EH (cell line): ENCODE measurements around the gene CNTN1.
"Not testable (repeated sequence)": the region's sequence is repeated elsewhere in the genome, so short reads cannot be mapped to it uniquely, and the experiment has no call there.

ENCODE experiments used
- DNase-seq: peaks from one replicate; pipeline ENCODE4 v3.0.0-alpha.2; 2015; ENCODE audit warnings: low read depth

Gene CNTN1

GRCh38 chr12:41034686-41035085, 342.4 kb downstream of the CNTN1 start:
- DNase-seq, result no peak

GRCh38 chr12:41039461-41039860, 347.2 kb downstream of the CNTN1 start:
- DNase-seq, result no peak

GRCh38 chr12:41045509-41045908, 353.3 kb downstream of the CNTN1 start:
- no peak for DNase-seq

GRCh38 chr12:41049033-41049432, 356.8 kb downstream of the CNTN1 start:
- DNase-seq, result no peak

GRCh38 chr12:41051954-41052353, 359.7 kb downstream of the CNTN1 start:
- DNase-seq, result no peak

- no peak for DNase-seq
Measured at GRCh38 chr12:41052441-41052840, 360.2 kb downstream of the CNTN1 start.

DNA sequence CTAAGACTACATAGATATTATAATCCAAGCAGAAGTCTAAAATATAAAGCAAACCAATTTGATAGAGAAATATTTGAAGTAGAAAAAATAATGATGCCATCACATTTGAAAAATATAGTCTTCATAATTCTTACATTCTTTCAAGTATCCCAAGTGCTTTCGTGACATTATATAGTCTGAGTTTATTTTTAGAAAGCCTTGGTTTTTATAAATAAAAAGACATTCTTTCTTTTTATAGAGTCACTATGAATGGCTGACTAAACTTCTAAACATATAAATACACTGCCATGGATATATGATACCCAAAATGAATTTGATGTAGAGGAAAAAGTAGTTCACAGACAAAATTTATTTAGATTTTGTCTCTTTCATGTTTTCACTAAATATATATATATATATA, 360.8 kb downstream of the CNTN1 start:
- no peak for DNase-seq

GRCh38 chr12:41055875-41056577, 363.8 kb downstream of the CNTN1 start:
- DNase-seq, result no peak

GRCh38 chr12:41058266-41058665, 366.0 kb downstream of the CNTN1 start:
- peak; percentile 0 for DNase-seq

DNA sequence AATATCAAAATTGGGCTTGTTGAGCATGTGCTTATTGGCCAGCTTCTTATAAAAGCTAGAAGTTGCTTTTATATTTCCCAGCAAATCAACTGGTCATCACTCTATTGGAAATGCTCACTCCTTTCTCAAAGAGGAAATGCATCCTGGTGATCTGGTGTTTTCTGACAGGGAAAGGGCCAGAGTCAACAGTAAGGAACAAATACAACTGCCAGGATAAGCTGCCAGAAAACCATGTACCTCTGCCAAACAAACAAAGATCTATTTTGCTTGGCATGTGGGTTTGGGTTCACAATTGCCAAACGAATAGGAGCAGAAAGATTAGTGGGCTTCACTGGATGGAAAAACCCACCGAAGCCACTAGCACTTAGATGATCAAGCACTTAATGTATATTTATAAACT, 369.0 kb downstream of the CNTN1 start:
- DNase-seq, result no peak

DNA sequence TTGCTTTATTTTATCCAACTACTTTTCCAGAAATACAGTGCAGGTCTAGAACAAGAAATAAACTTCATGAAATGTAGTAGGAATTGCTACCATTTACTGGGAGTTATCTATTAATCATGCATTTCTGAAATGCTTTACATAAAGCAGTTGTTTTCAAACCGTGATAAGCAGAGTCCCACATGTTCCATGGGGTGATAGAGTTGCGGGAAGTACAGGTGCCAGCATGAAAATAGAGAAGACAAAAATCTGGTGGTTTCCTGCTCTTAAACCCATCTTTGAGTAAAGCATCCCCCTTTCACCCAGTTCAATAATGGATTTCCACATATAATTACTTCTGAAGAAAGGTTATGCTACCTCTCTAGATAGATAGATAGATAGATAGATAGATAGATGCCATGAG, 372.2 kb downstream of the CNTN1 start:
- DNase-seq, result no peak

DNA sequence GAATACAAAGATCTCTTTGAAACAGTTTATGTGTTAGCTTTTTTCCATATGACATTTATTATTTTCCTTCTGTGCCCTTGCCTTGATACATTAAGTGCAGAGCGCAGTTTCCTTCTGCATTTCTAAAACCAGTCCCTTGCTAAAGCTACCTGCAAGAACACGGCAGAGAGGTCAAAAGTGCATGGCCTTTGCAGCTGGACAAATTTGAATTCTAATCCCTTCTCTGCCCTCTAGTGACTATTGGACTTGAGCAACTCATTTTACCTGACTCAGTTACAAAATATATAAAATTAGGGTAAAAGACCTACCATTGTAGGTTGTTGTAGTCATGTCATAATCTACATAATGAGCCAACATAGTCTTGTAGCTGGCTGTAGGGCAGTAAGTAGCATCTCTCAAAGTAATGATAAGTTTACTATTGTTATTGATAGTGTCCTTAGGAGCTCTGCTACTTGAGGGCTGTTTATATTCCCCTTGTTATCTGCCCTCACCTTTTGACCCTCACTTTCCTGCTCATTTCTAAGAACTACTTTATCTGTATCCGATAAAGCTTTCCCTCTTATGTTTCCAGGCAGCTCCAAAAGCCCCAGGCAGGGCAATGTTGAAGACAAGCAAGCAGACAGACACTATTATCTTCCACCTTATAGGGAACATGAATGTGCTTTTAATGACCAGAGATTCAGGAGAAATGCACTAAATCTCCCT, 375.9 kb downstream of the CNTN1 start:
- DNase-seq, result no peak

GRCh38 chr12:41073633-41074472, 381.6 kb downstream of the CNTN1 start:
- no peak for DNase-seq

- DNase-seq, result no peak
Measured at GRCh38 chr12:41074473-41074769, 382.2 kb downstream of the CNTN1 start.

DNA sequence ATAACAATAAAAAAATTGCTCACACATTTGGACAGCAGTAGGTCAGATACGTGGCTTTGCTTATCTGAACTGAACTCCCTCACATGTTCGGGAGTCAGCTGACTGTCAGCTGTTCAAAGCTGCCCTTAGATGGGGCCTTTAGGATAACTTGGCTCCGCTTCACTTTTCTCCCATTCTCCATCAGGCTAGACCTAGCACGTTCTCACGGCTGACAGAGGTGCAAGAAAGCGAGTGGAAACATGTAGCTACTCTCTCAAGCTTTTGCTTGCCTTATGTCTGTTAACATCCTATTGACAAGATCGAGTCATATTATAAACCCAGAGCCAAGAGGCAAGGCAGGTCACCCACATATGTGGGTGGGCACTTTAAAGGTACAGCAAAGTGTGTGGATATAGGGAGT, 383.9 kb downstream of the CNTN1 start:
- DNase-seq, result no peak

DNA sequence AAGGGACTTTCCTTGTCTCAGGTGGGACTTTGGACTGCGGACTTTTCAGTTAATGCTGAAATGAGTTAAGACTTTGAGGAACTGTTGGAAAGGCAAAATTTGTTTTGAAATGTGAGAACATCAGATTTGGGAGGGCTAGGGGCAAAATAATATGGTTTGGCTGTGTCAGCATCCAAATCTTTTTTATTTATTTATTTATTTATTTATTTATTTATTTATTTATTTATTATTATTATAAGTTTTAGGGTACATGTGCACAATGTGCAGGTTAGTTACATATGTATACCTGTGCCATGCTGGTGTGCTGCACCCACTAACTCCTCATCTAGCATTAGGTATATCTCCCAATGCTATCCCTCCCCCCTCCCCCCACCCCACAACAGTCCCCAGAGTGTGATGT, 389.0 kb downstream of the CNTN1 start:
- DNase-seq, result not testable (repeated sequence)

DNA sequence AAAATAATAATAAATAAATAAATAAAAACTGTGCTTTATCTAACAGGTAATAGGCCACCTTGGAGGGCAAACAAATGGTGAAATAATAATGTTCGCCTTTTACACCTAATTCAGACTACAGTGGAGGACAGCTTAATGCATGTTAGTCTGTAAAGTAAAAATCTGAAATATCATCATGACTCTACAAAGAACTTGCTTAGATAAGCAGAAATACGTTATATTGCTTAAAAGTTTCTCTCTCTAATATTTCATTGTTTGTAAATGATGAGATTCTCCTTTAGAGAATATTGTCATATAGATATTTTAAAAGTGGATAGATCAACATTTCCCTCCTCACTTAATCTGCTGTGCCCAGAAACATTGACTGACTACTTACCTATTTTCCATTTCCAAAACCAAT, 397.2 kb downstream of the CNTN1 start:
- DNase-seq, result no peak

DNA sequence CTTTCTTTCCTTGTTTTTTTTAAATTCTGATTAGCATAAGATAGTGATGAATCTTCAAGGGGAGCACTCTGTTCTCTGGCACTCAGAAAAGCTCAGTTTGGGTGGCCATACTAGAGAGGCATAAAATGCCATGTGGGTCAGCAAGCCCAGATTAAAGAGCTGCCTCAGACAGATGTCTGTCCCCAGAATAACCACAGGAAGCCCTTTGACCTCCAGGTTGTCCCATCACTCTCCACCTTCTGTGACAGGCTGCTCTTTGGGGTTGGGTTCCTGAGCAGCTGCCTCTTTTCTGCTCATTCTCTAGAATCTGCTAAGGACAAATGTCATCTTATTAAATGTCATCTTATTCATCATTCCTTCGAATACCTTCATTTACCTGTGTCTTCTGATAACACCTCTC, 399.9 kb downstream of the CNTN1 start:
- DNase-seq, result no peak

GRCh38 chr12:41096797-41097196, 404.6 kb downstream of the CNTN1 start:
- DNase-seq, result no peak

GRCh38 chr12:41100572-41100971, 408.3 kb downstream of the CNTN1 start:
- DNase-seq, result no peak

- DNase-seq, result no peak
Measured at GRCh38 chr12:41101806-41102205, 409.6 kb downstream of the CNTN1 start.

GRCh38 chr12:41103614-41104013, 411.4 kb downstream of the CNTN1 start:
- DNase-seq, result no peak

DNA sequence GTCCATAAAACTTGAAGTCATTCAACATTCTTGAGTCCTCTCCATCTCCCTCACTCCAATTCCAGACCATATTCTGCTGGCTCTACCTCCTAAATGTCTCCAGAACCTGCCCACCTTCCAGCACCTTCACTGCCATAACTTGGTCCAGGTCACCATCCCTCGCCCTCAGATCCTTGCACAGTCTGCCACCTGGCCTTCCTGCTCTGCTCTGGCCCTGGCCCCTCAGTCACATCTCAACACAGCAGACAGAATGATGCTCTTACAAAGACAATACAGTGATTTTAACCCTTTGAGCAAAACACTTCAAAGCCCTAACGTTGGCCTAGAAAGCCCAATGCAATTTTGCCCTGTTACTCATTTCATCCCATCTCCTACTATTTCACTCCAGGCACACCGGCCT, 414.1 kb downstream of the CNTN1 start:
- DNase-seq, result no peak
